Endothelial cell (in vitro differentiated cells): ENCODE measurements around the gene SLC36A2. TPM values are rescaled to one million over a fixed set of nuclear protein-coding genes. Genes with fewer than 3 reads are reported as not detected.
A peak's percentile ranks its signal among the peaks of the same experiment; 100 is the strongest.

ENCODE experiments used
- DNase-seq: peaks from one replicate; pipeline ENCODE4 v3.0.0; 2021; ENCODE audit warnings: low spot score
- H3K27ac Mint-ChIP-seq: one replicate; pipeline ENCODE4 v1.8.0; 2021; ENCODE audit warnings: mixed read lengths, inconsistent platforms; ENCODE audit not compliant: unreplicated experiment
- H3K27me3 Mint-ChIP-seq: one replicate; pipeline ENCODE4 v1.8.0; 2021; ENCODE audit warnings: mild to moderate bottlenecking, moderate library complexity, mixed read lengths, inconsistent platforms; ENCODE audit not compliant: unreplicated experiment
- H3K36me3 Mint-ChIP-seq: one replicate; pipeline ENCODE4 v1.8.0; 2021; ENCODE audit warnings: mild to moderate bottlenecking, low read depth, mixed read lengths, inconsistent platforms; ENCODE audit not compliant: unreplicated experiment
- H3K4me1 Mint-ChIP-seq: one replicate; pipeline ENCODE4 v1.8.0; 2021; ENCODE audit warnings: mild to moderate bottlenecking, mixed read lengths, inconsistent platforms; ENCODE audit not compliant: unreplicated experiment
- H3K4me3 Mint-ChIP-seq: one replicate; pipeline ENCODE4 v1.8.0; 2021; ENCODE audit warnings: mild to moderate bottlenecking, mixed read lengths, inconsistent platforms; ENCODE audit not compliant: unreplicated experiment
- H3K9me3 Mint-ChIP-seq: one replicate; pipeline ENCODE4 v1.8.0; 2021; ENCODE audit warnings: mixed read lengths, inconsistent platforms; ENCODE audit not compliant: unreplicated experiment
- CTCF ChIP-seq: fragments of 200-600 bp; sonication (generic); IDR thresholded peaks from one replicate; pipeline ENCODE4 v1.5.0; 2021; ENCODE audit warnings: antibody characterized with exemption; ENCODE audit not compliant: unreplicated experiment
- total RNA-seq: library from RNA; stranded (reverse); fragmentation: NEBNext Ultra II Directional; extraction: Animal tissue kit (Norgen Biotek cat#: 25700); gene quantifications from one replicate; pipeline ENCODE4 v1.2.1, GENCODE V29; 2021; ENCODE audit not compliant: unreplicated experiment

Gene SLC36A2
- total RNA-seq, 1 donor from 2014 or later = not detected

- H3K36me3 Mint-ChIP-seq = peaks cover 4% of the 10 kb centered on the region
- H3K9me3 Mint-ChIP-seq = peaks cover 4% of the 10 kb centered on the region
- H3K4me3 Mint-ChIP-seq = no peak overlapping the region
- no peak for DNase-seq
- TF ChIP-seq CTCF = no peak
- H3K4me1 Mint-ChIP-seq = peaks cover 4% of the 10 kb centered on the region
- no peak overlapping the region for H3K27ac Mint-ChIP-seq
- peaks cover 4% of the 10 kb centered on the region for H3K27me3 Mint-ChIP-seq
Measured at GRCh38 chr5:151293624-151294023, 53.7 kb downstream of the SLC36A2 start.

- no peak for DNase-seq
- no peaks in the 10 kb centered on the region for H3K4me1 Mint-ChIP-seq
Measured at GRCh38 chr5:151288180-151288579, 59.2 kb downstream of the SLC36A2 start.

GRCh38 chr5:151286246-151286645 is 61.1 kb downstream of the SLC36A2 start:
- no peak overlapping the region for H3K4me3 Mint-ChIP-seq
- no peaks in the 10 kb centered on the region for H3K4me1 Mint-ChIP-seq
- no peaks in the 10 kb centered on the region for H3K9me3 Mint-ChIP-seq
- no peak overlapping the region for H3K27ac Mint-ChIP-seq
- no peaks in the 10 kb centered on the region for H3K36me3 Mint-ChIP-seq
- H3K27me3 Mint-ChIP-seq = peaks cover 1% of the 10 kb centered on the region
- TF ChIP-seq CTCF = no peak
- no peak for DNase-seq

More at GRCh38 chr5:151288180-151288579, 59.2 kb downstream of the SLC36A2 start:
- no peak overlapping the region for H3K4me3 Mint-ChIP-seq
- peaks cover 1% of the 10 kb centered on the region for H3K27me3 Mint-ChIP-seq
- no peak for TF ChIP-seq CTCF
- no peak overlapping the region for H3K27ac Mint-ChIP-seq
- H3K36me3 Mint-ChIP-seq = no peaks in the 10 kb centered on the region
- no peaks in the 10 kb centered on the region for H3K9me3 Mint-ChIP-seq

- Mint-ChIP-seq H3K4me1 (no peaks in the 10 kb centered on the region), H3K9me3 (no peaks in the 10 kb centered on the region), H3K36me3 (no peaks in the 10 kb centered on the region), H3K4me3 (no peak overlapping the region), H3K27me3 (peaks cover 1% of the 10 kb centered on the region), H3K27ac (no peak overlapping the region)
- no peak for DNase-seq
- no peak for TF ChIP-seq CTCF
Measured at GRCh38 chr5:151285683-151286082, 61.7 kb downstream of the SLC36A2 start.

- H3K27me3 Mint-ChIP-seq = peaks cover 1% of the 10 kb centered on the region
- peak; percentile 62 for TF ChIP-seq CTCF
- peak; percentile 18 for DNase-seq
- H3K27ac Mint-ChIP-seq = no peak overlapping the region
- H3K4me3 Mint-ChIP-seq = no peak overlapping the region
- H3K9me3 Mint-ChIP-seq = no peaks in the 10 kb centered on the region
- H3K36me3 Mint-ChIP-seq = no peaks in the 10 kb centered on the region
- no peaks in the 10 kb centered on the region for H3K4me1 Mint-ChIP-seq
Measured at GRCh38 chr5:151284392-151284967, 62.9 kb downstream of the SLC36A2 start.
